ENCODE data around the gene CLBA1.

Gene CLBA1

DNA sequence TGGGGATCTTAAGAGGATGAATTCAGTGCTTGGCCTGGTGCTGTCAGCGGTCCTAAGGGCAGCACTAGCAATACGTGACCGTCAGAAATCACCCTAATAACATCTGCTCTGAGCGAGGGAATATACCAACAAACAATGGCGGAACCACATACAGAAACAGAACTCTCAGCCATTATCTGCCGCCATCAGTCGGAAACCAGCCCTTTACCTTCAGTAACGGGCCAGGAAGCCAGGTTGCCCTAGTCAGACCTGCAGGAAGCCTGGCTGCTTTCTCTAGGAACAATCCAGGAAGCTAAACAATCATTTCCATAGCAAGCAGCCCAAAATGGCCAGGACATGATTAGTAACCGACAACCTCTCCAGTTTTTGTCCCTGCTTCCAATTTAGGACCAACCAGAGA, 29.7 kb downstream of the CLBA1 start:
- no peaks in the 10 kb centered on the region for H3F3A ChIP-seq (ENCODE audit: control insufficient read depth, insufficient read depth)
- H3K27me3 ChIP-seq (ENCODE audit: control insufficient read depth, low read length), result no peaks in the 10 kb centered on the region
- H3K4me3 ChIP-seq (ENCODE audit: low read length), result no peak overlapping the region
- H3K79me2 ChIP-seq (ENCODE audit: control insufficient read depth, low read length), result peaks cover 100% of the 10 kb centered on the region
- H4K20me1 ChIP-seq (ENCODE audit: control insufficient read depth, insufficient read depth, low read depth, low read length), result peaks cover 77% of the 10 kb centered on the region
- H3K9me3 ChIP-seq (ENCODE audit: control insufficient read depth, insufficient read depth, low read length), result no peaks in the 10 kb centered on the region
- TF ChIP-seq, protein P1, sequence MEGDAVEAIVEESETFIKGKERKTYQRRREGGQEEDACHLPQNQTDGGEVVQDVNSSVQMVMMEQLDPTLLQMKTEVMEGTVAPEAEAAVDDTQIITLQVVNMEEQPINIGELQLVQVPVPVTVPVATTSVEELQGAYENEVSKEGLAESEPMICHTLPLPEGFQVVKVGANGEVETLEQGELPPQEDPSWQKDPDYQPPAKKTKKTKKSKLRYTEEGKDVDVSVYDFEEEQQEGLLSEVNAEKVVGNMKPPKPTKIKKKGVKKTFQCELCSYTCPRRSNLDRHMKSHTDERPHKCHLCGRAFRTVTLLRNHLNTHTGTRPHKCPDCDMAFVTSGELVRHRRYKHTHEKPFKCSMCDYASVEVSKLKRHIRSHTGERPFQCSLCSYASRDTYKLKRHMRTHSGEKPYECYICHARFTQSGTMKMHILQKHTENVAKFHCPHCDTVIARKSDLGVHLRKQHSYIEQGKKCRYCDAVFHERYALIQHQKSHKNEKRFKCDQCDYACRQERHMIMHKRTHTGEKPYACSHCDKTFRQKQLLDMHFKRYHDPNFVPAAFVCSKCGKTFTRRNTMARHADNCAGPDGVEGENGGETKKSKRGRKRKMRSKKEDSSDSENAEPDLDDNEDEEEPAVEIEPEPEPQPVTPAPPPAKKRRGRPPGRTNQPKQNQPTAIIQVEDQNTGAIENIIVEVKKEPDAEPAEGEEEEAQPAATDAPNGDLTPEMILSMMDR (IDR thresholded peaks at IDR 0.05; ENCODE audit: low read depth, low read length, poor library complexity, severe bottlenecking), result no peak
- no peak for TF ChIP-seq EZH2phosphoT487 (IDR thresholded peaks at IDR 0.05; ENCODE audit: borderline replicate concordance, low read length)
- H3K27ac ChIP-seq (ENCODE audit: low read depth, low read length), result no peak overlapping the region
- H3K9me2 ChIP-seq (replicated peaks; ENCODE audit: control insufficient read depth, low read length), result no peaks in the 10 kb centered on the region
- peak overlapping the region; percentile 7; the same call in 1 of the 2 replicates for H3K4me2 ChIP-seq (ENCODE audit: low read length)
- H3K4me1 ChIP-seq (ENCODE audit: control insufficient read depth, low read length), result peaks cover 60% of the 10 kb centered on the region
- H3K36me3 ChIP-seq (ENCODE audit: control insufficient read depth, low read length), result peaks cover 99% of the 10 kb centered on the region

DNA sequence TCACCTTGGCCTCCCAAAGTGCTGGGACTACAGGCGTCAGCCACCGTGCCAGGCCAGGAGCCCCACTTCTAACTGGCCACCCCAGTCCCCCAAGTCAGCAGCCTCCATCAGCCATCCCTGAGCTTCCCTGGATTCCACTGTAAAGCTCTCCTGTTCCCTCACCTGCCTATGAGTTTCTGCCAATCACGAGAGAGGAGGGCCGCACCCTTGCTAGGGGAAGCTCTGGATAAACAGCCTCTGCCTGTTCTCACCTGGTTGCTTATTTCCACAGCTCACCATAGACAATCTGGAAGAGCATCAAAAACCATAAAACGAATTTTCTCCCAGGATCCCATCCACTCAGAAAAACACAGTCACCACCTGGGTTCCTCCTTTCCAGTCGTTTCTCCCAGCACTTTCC, 30.3 kb downstream of the CLBA1 start:
- no peak for TF ChIP-seq EZH2phosphoT487 (IDR thresholded peaks at IDR 0.05; ENCODE audit: borderline replicate concordance, low read length)
- TF ChIP-seq, protein P1 (IDR thresholded peaks at IDR 0.05; ENCODE audit: low read depth, low read length, poor library complexity, severe bottlenecking), result no peak
- Histone ChIP-seq H3K4me2 (ENCODE audit: low read length) (peak overlapping the region; percentile 37; the same call in 1 of the 2 replicates), H3K9me2 (replicated peaks; ENCODE audit: control insufficient read depth, low read length) (no peaks in the 10 kb centered on the region), H4K20me1 (ENCODE audit: control insufficient read depth, insufficient read depth, low read depth, low read length) (peaks cover 73% of the 10 kb centered on the region), H3K79me2 (ENCODE audit: control insufficient read depth, low read length) (peaks cover 100% of the 10 kb centered on the region), H3K4me1 (ENCODE audit: control insufficient read depth, low read length) (peaks cover 60% of the 10 kb centered on the region), H3K27ac (ENCODE audit: low read depth, low read length) (no peak overlapping the region), H3K36me3 (ENCODE audit: control insufficient read depth, low read length) (peaks cover 93% of the 10 kb centered on the region), H3K27me3 (ENCODE audit: control insufficient read depth, low read length) (no peaks in the 10 kb centered on the region), H3K9me3 (ENCODE audit: control insufficient read depth, insufficient read depth, low read length) (no peaks in the 10 kb centered on the region), H3F3A (ENCODE audit: control insufficient read depth, insufficient read depth) (no peaks in the 10 kb centered on the region), H3K4me3 (ENCODE audit: low read length) (no peak overlapping the region)

DNA sequence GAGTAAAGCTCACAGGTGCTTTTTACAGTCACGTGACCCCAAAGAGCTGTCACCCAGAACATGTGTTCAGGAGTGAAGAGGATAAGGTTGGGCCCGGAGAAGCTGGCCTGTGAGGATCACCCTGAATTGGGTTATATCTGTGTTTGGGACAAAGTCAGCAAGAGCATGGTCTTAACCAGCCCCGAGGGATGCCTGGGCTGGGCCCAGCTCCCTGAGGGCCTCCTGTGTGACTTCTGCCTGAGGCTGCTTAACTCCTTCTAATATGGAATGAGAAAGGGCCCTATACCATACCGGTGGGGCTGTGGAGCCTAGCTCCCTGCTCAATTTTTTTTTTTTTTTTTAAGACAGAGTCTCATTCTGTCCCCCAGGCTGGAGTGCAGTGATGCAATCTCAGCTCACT, 32.8 kb downstream of the CLBA1 start:
- H3K9me3 ChIP-seq (ENCODE audit: control insufficient read depth, insufficient read depth, low read length), result no peaks in the 10 kb centered on the region
- peak overlapping the region; percentile 95 for H3K4me2 ChIP-seq (ENCODE audit: low read length)
- no peaks in the 10 kb centered on the region for H3K27me3 ChIP-seq (ENCODE audit: control insufficient read depth, low read length)
- H4K20me1 ChIP-seq (ENCODE audit: control insufficient read depth, insufficient read depth, low read depth, low read length), result peaks cover 56% of the 10 kb centered on the region
- H3K36me3 ChIP-seq (ENCODE audit: control insufficient read depth, low read length), result peaks cover 71% of the 10 kb centered on the region
- no peaks in the 10 kb centered on the region for H3K9me2 ChIP-seq (replicated peaks; ENCODE audit: control insufficient read depth, low read length)
- peaks cover 3% of the 10 kb centered on the region for H3F3A ChIP-seq (ENCODE audit: control insufficient read depth, insufficient read depth)
- H3K4me1 ChIP-seq (ENCODE audit: control insufficient read depth, low read length), result peaks cover 65% of the 10 kb centered on the region
- H3K4me3 ChIP-seq (ENCODE audit: low read length), result peak overlapping the region; percentile 99
- TF ChIP-seq, protein P1 (IDR thresholded peaks at IDR 0.05; ENCODE audit: low read depth, low read length, poor library complexity, severe bottlenecking), result no peak
- no peak for TF ChIP-seq EZH2phosphoT487 (IDR thresholded peaks at IDR 0.05; ENCODE audit: borderline replicate concordance, low read length)
- H3K79me2 ChIP-seq (ENCODE audit: control insufficient read depth, low read length), result peaks cover 90% of the 10 kb centered on the region
- H3K27ac ChIP-seq (ENCODE audit: low read depth, low read length), result no peak overlapping the region

Measured in DOHH2 (cell line).